ENCODE measurements around the gene DNAJC16.

Gene DNAJC16

GRCh38 chr1:15620902-15621682 lies 94.4 kb downstream of the DNAJC16 start:
- TF ChIP-seq TEAD4 (IDR thresholded peaks at IDR 0.05) = no peak
- no peak for TF ChIP-seq EP300 (IDR thresholded peaks at IDR 0.05; ENCODE audit: borderline replicate concordance)
- no peak for TF ChIP-seq MAX (IDR thresholded peaks at IDR 0.05)
- no peak for TF ChIP-seq TCF12 (IDR thresholded peaks at IDR 0.05; ENCODE audit: low read depth)
- no peak for TF ChIP-seq RAD21 (IDR thresholded peaks at IDR 0.05; ENCODE audit: low read depth)

GRCh38 chr1:15621975-15622374 lies 95.3 kb downstream of the DNAJC16 start:
- no peak for TF ChIP-seq FOXM1 (IDR thresholded peaks at IDR 0.05; ENCODE audit: borderline replicate concordance, low read depth)
- no peak for TF ChIP-seq MAX (IDR thresholded peaks at IDR 0.05)
- TF ChIP-seq NFIC (IDR thresholded peaks at IDR 0.05) = no peak
- TF ChIP-seq EGR1 (IDR thresholded peaks at IDR 0.05) = no peak
- no peak for TF ChIP-seq CEBPB (IDR thresholded peaks at IDR 0.05)
- no peak for TF ChIP-seq YY1 (IDR thresholded peaks at IDR 0.05; ENCODE audit: low read depth)

- no peak for TF ChIP-seq RAD21 (IDR thresholded peaks at IDR 0.05; ENCODE audit: low read depth)
- no peak for TF ChIP-seq TEAD4 (IDR thresholded peaks at IDR 0.05)
- TF ChIP-seq USF1 (IDR thresholded peaks at IDR 0.05) = no peak
- TF ChIP-seq NFIC (IDR thresholded peaks at IDR 0.05) = no peak
- no peak for TF ChIP-seq TCF12 (IDR thresholded peaks at IDR 0.05; ENCODE audit: low read depth)
- no peak for TF ChIP-seq TAF1 (IDR thresholded peaks at IDR 0.05; ENCODE audit: low read depth)
- TF ChIP-seq YY1 (IDR thresholded peaks at IDR 0.05; ENCODE audit: low read depth) = no peak
- no peak for TF ChIP-seq EP300 (IDR thresholded peaks at IDR 0.05; ENCODE audit: borderline replicate concordance)
- TF ChIP-seq MAX (IDR thresholded peaks at IDR 0.05) = no peak
- TF ChIP-seq EGR1 (IDR thresholded peaks at IDR 0.05) = no peak
- no peak for TF ChIP-seq ZBTB7A (IDR thresholded peaks at IDR 0.05; ENCODE audit: low read depth)
- no peak for TF ChIP-seq FOXM1 (IDR thresholded peaks at IDR 0.05; ENCODE audit: borderline replicate concordance, low read depth)
- TF ChIP-seq CREB1 (IDR thresholded peaks at IDR 0.05; ENCODE audit: low read depth) = no peak
Measured at GRCh38 chr1:15622712-15623373, 96.2 kb downstream of the DNAJC16 start.

GRCh38 chr1:15623435-15623834 lies 96.8 kb downstream of the DNAJC16 start:
- TF ChIP-seq NFIC (IDR thresholded peaks at IDR 0.05) = no peak
- TF ChIP-seq TEAD4 (IDR thresholded peaks at IDR 0.05) = no peak
- no peak for TF ChIP-seq EP300 (IDR thresholded peaks at IDR 0.05; ENCODE audit: borderline replicate concordance)
- no peak for TF ChIP-seq TAF1 (IDR thresholded peaks at IDR 0.05; ENCODE audit: low read depth)
- TF ChIP-seq FOXM1 (IDR thresholded peaks at IDR 0.05; ENCODE audit: borderline replicate concordance, low read depth) = no peak
- TF ChIP-seq YY1 (IDR thresholded peaks at IDR 0.05; ENCODE audit: low read depth) = no peak
- TF ChIP-seq RAD21 (IDR thresholded peaks at IDR 0.05; ENCODE audit: low read depth) = no peak
- no peak for TF ChIP-seq TCF12 (IDR thresholded peaks at IDR 0.05; ENCODE audit: low read depth)
- TF ChIP-seq MAX (IDR thresholded peaks at IDR 0.05) = no peak
- no peak for TF ChIP-seq REST (IDR thresholded peaks at IDR 0.05; ENCODE audit: low read depth)
- TF ChIP-seq CREB1 (IDR thresholded peaks at IDR 0.05; ENCODE audit: low read depth) = no peak
- TF ChIP-seq USF1 (IDR thresholded peaks at IDR 0.05) = no peak
- no peak for TF ChIP-seq CEBPB (IDR thresholded peaks at IDR 0.05)
- TF ChIP-seq EGR1 (IDR thresholded peaks at IDR 0.05) = no peak
- no peak for TF ChIP-seq ZBTB7A (IDR thresholded peaks at IDR 0.05; ENCODE audit: low read depth)

GRCh38 chr1:15624133-15624714 lies 97.6 kb downstream of the DNAJC16 start:
- no peak for TF ChIP-seq USF1 (IDR thresholded peaks at IDR 0.05)
- TF ChIP-seq NFIC (IDR thresholded peaks at IDR 0.05) = no peak
- TF ChIP-seq YY1 (IDR thresholded peaks at IDR 0.05; ENCODE audit: low read depth) = no peak
- TF ChIP-seq RAD21 (IDR thresholded peaks at IDR 0.05; ENCODE audit: low read depth) = no peak
- no peak for TF ChIP-seq FOXM1 (IDR thresholded peaks at IDR 0.05; ENCODE audit: borderline replicate concordance, low read depth)
- no peak for TF ChIP-seq TEAD4 (IDR thresholded peaks at IDR 0.05)
- TF ChIP-seq CREB1 (IDR thresholded peaks at IDR 0.05; ENCODE audit: low read depth) = no peak
- no peak for TF ChIP-seq EP300 (IDR thresholded peaks at IDR 0.05; ENCODE audit: borderline replicate concordance)
- TF ChIP-seq CEBPB (IDR thresholded peaks at IDR 0.05) = no peak
- no peak for TF ChIP-seq TAF1 (IDR thresholded peaks at IDR 0.05; ENCODE audit: low read depth)
- no peak for TF ChIP-seq EGR1 (IDR thresholded peaks at IDR 0.05)
- no peak for TF ChIP-seq REST (IDR thresholded peaks at IDR 0.05; ENCODE audit: low read depth)
- no peak for TF ChIP-seq MAX (IDR thresholded peaks at IDR 0.05)
- no peak for TF ChIP-seq ZBTB7A (IDR thresholded peaks at IDR 0.05; ENCODE audit: low read depth)
- no peak for TF ChIP-seq TCF12 (IDR thresholded peaks at IDR 0.05; ENCODE audit: low read depth)

Measured in Ishikawa (cell line).